ENCODE results near the gene CARD14.

CARD14 gene

DNA sequence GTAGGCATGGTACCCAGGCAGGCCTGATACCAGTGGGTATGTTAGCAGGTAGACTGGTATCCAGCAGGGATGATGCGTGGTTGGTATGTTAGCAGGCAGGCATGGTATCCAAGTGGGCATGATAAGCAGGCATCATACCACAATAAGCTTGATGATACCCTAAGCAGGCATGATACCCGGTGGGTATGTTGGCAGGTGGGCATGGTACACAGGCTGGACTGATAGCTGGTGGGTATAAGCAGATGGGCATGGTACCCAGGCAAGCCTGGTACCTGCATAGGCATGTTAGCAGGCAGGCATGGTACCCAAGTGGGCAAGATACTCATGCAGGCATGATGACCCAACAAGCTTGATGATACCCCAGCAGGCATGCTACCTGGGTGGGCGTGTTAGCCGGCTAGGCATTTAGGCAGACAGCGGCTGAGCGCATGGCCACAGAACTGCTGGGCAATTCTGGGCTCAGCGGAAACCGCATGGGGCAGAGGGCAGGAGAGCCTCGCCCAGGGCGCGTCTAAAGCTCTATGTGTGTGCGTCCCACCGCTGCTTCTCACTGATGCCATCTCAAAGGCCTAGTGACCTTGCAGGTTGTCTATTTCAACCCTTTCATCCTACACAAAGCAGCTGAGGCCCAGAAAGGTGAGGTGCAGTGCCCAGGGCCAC is 48.0 kb downstream of the CARD14 start:
- H3K9me3 ChIP-seq (ENCODE audit: insufficient read depth, low read depth, low read length): no peaks in the 10 kb centered on the region
- H3K36me3 ChIP-seq (ENCODE audit: insufficient read depth, low read length): no peaks in the 10 kb centered on the region
- no peak overlapping the region for H3K9ac ChIP-seq (ENCODE audit: low read depth, low read length, poor library complexity, severe bottlenecking)
- peaks cover 7% of the 10 kb centered on the region for H3K4me1 ChIP-seq (ENCODE audit: insufficient read depth, low read length, poor library complexity, severe bottlenecking)
- no peak overlapping the region for H2AFZ ChIP-seq (ENCODE audit: low read length)
- H3K4me2 ChIP-seq (ENCODE audit: low read depth, low read length, poor library complexity, severe bottlenecking): no peak overlapping the region
- H3K9me2 ChIP-seq (replicated peaks; ENCODE audit: low read depth, low read length): no peaks in the 10 kb centered on the region
- no peaks in the 10 kb centered on the region for H3K79me2 ChIP-seq (ENCODE audit: insufficient read depth, low read length)
- no peak for TF ChIP-seq EZH2phosphoT487 (IDR thresholded peaks at IDR 0.05; ENCODE audit: borderline replicate concordance)
- TF ChIP-seq, protein P1, sequence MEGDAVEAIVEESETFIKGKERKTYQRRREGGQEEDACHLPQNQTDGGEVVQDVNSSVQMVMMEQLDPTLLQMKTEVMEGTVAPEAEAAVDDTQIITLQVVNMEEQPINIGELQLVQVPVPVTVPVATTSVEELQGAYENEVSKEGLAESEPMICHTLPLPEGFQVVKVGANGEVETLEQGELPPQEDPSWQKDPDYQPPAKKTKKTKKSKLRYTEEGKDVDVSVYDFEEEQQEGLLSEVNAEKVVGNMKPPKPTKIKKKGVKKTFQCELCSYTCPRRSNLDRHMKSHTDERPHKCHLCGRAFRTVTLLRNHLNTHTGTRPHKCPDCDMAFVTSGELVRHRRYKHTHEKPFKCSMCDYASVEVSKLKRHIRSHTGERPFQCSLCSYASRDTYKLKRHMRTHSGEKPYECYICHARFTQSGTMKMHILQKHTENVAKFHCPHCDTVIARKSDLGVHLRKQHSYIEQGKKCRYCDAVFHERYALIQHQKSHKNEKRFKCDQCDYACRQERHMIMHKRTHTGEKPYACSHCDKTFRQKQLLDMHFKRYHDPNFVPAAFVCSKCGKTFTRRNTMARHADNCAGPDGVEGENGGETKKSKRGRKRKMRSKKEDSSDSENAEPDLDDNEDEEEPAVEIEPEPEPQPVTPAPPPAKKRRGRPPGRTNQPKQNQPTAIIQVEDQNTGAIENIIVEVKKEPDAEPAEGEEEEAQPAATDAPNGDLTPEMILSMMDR (conservative IDR thresholded peaks at IDR 0.05; ENCODE audit: low read length): no peak
- no peak overlapping the region for H3K4me3 ChIP-seq (ENCODE audit: low read length, poor library complexity, severe bottlenecking)
- H4K20me1 ChIP-seq (ENCODE audit: insufficient read depth, low read length, poor library complexity, severe bottlenecking): no peaks in the 10 kb centered on the region
- no peaks in the 10 kb centered on the region for H3F3A ChIP-seq (ENCODE audit: low read depth)
- H3K27me3 ChIP-seq (ENCODE audit: insufficient read depth, low read length, poor library complexity, severe bottlenecking): peaks cover 16% of the 10 kb centered on the region

DNA sequence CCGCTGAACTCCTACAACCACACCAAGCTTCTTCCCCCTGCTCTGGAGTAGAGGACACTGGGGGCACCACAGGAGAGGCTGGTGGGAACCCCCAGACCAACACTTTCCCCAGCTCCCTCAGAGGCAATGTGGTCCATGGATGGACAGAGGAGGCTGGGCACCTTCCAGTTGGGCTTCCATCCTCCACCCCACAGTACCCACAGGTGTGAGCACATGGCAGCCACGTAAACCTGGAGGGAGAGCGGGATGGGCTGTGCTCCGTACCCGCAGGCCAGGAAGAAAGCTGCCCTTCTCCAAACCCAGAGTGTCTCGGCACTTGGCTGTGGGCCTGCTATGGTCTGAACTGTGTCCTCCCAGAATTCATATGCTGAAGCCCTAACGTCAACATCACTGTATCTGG is 48.6 kb downstream of the CARD14 start:
- Histone ChIP-seq H3K9ac (ENCODE audit: low read depth, low read length, poor library complexity, severe bottlenecking) (no peak overlapping the region), H2AFZ (ENCODE audit: low read length) (no peak overlapping the region), H3K9me2 (replicated peaks; ENCODE audit: low read depth, low read length) (no peaks in the 10 kb centered on the region), H3K9me3 (ENCODE audit: insufficient read depth, low read depth, low read length) (no peaks in the 10 kb centered on the region), H3K4me3 (ENCODE audit: low read length, poor library complexity, severe bottlenecking) (no peak overlapping the region), H3K36me3 (ENCODE audit: insufficient read depth, low read length) (no peaks in the 10 kb centered on the region), H3K4me2 (ENCODE audit: low read depth, low read length, poor library complexity, severe bottlenecking) (no peak overlapping the region), H3K27me3 (ENCODE audit: insufficient read depth, low read length, poor library complexity, severe bottlenecking) (peaks cover 16% of the 10 kb centered on the region), H4K20me1 (ENCODE audit: insufficient read depth, low read length, poor library complexity, severe bottlenecking) (no peaks in the 10 kb centered on the region), H3K79me2 (ENCODE audit: insufficient read depth, low read length) (no peaks in the 10 kb centered on the region), H3K4me1 (ENCODE audit: insufficient read depth, low read length, poor library complexity, severe bottlenecking) (peaks cover 7% of the 10 kb centered on the region), H3F3A (ENCODE audit: low read depth) (no peaks in the 10 kb centered on the region)
- no peak for TF ChIP-seq EZH2phosphoT487 (IDR thresholded peaks at IDR 0.05; ENCODE audit: borderline replicate concordance)
- TF ChIP-seq, protein P1 (conservative IDR thresholded peaks at IDR 0.05; ENCODE audit: low read length): no peak

DNA sequence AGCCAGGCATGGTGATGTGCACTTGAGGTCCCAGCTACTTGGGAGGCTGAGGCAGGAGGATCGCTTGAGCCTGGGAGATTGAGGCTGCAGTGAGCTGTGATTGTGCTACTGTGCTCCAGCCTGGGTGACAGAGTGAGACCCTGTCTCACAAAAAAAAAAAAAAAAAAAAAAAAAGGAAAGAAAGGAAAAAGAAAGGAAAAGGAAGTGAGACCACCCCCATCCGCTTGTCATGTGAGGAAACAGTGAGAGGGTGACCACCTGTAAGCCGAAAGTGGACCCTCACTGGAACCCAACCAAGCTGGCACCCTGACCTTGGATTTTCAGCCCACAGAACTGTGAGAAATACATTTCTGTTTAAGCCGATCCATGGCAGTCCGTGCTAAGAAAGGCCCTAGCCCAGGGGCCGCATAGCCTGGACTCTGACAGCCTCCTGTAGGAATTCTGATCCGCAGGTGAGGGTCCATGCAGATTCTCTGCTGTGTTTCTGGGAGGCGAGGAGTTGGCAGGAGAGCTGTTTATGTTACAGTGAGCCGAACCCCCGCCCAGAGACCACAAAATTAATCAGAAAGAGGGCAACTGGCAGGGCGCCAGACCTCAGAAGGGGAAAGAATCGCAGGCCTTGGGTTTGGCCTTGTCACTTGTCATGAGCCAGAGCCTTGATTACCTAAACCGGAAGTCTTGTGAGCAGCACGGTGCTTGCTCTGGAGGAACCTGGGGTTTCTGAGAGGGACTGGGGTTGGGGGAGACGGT is 49.4 kb downstream of the CARD14 start:
- H3K9me2 ChIP-seq (replicated peaks; ENCODE audit: low read depth, low read length): no peaks in the 10 kb centered on the region
- peak overlapping the region; percentile 40 for H3K4me2 ChIP-seq (ENCODE audit: low read depth, low read length, poor library complexity, severe bottlenecking)
- no peak overlapping the region for H2AFZ ChIP-seq (ENCODE audit: low read length)
- peaks cover 7% of the 10 kb centered on the region for H3K4me1 ChIP-seq (ENCODE audit: insufficient read depth, low read length, poor library complexity, severe bottlenecking)
- no peaks in the 10 kb centered on the region for H3F3A ChIP-seq (ENCODE audit: low read depth)
- no peaks in the 10 kb centered on the region for H3K79me2 ChIP-seq (ENCODE audit: insufficient read depth, low read length)
- peaks cover 16% of the 10 kb centered on the region for H3K27me3 ChIP-seq (ENCODE audit: insufficient read depth, low read length, poor library complexity, severe bottlenecking)
- H4K20me1 ChIP-seq (ENCODE audit: insufficient read depth, low read length, poor library complexity, severe bottlenecking): no peaks in the 10 kb centered on the region
- no peaks in the 10 kb centered on the region for H3K36me3 ChIP-seq (ENCODE audit: insufficient read depth, low read length)
- no peak overlapping the region for H3K4me3 ChIP-seq (ENCODE audit: low read length, poor library complexity, severe bottlenecking)
- no peak for TF ChIP-seq EZH2phosphoT487 (IDR thresholded peaks at IDR 0.05; ENCODE audit: borderline replicate concordance)
- TF ChIP-seq, protein P1 (conservative IDR thresholded peaks at IDR 0.05; ENCODE audit: low read length): no peak
- no peak overlapping the region for H3K9ac ChIP-seq (ENCODE audit: low read depth, low read length, poor library complexity, severe bottlenecking)
- H3K9me3 ChIP-seq (ENCODE audit: insufficient read depth, low read depth, low read length): no peaks in the 10 kb centered on the region
